GM23338 (cell line): ENCODE results near the gene IFNB1. TPM values are rescaled to one million over a fixed set of nuclear protein-coding genes. Genes with fewer than 3 reads are reported as not detected.

Source experiments
- polyA plus RNA-seq: library from polyadenylated mRNA; unstranded; fragments of >200 nt; fragmentation: Nextera tagmentation; extraction: Ambion mirVana; gene quantifications from 2 replicates; pipeline ENCODE4 v1.2.1, GENCODE V29; 2016
- small RNA-seq: library from RNA; depleted of rRNA; stranded (forward); fragments of <200 nt; gene quantifications from one replicate; pipeline ENCODE3, GENCODE V24; 2014; ENCODE audit warnings: low replicate concordance
- total RNA-seq: library from RNA; depleted of rRNA; stranded (reverse); fragments of >200 nt; shearing (Covaris generic); gene quantifications from 2 replicates; pipeline ENCODE4 v1.2.3, GENCODE V29; 2014; rRNA removed

The IFNB1 gene
- total and polyA plus RNA-seq, 2 experiments from 2014 or later = not detected

Small RNA genes within 50 kb of the gene (small RNA-seq; reads per million reads assigned to genes)
- not detected for gene IFNWP4

Other genes starting within 250 kb of the IFNB1 start
- 2.2 and 2.5 TPM in 2 replicates for gene HACD4, start 46.3 kb downstream of the IFNB1 start, total RNA-seq
- gene HACD4, start 46.3 kb downstream of the IFNB1 start, polyA plus RNA-seq = 1.3 and 1.7 TPM in 2 replicates
- gene IFNW1, start 63.9 kb upstream of the IFNB1 start, total RNA-seq = not detected in 2 replicates
- gene IFNW1, start 63.9 kb upstream of the IFNB1 start, polyA plus RNA-seq = not detected in 2 replicates
- gene IFNA21, start 88.7 kb upstream of the IFNB1 start, total RNA-seq = not detected in 2 replicates
- not detected in 2 replicates for gene IFNA21, start 88.7 kb upstream of the IFNB1 start, polyA plus RNA-seq
- not detected in 2 replicates for gene IFNA4, start 109.6 kb upstream of the IFNB1 start, total RNA-seq
- gene IFNA4, start 109.6 kb upstream of the IFNB1 start, polyA plus RNA-seq = not detected in 2 replicates
- gene IFNA7, start 124.3 kb upstream of the IFNB1 start, total RNA-seq = not detected in 2 replicates
- not detected in 2 replicates for gene IFNA7, start 124.3 kb upstream of the IFNB1 start, polyA plus RNA-seq
- gene IFNA10, start 129.2 kb upstream of the IFNB1 start, total RNA-seq = not detected in 2 replicates
- gene IFNA10, start 129.2 kb upstream of the IFNB1 start, polyA plus RNA-seq = not detected in 2 replicates
- gene IFNA16, start 139.4 kb upstream of the IFNB1 start, total RNA-seq = not detected in 2 replicates
- not detected in 2 replicates for gene IFNA16, start 139.4 kb upstream of the IFNB1 start, polyA plus RNA-seq
- gene IFNA17, start 150.3 kb upstream of the IFNB1 start, total RNA-seq = not detected in 2 replicates
- gene IFNA17, start 150.3 kb upstream of the IFNB1 start, polyA plus RNA-seq = not detected in 2 replicates
- not detected in 2 replicates for gene IFNA14, start 162.1 kb upstream of the IFNB1 start, total RNA-seq
- not detected in 2 replicates for gene IFNA14, start 162.1 kb upstream of the IFNB1 start, polyA plus RNA-seq
- gene IFNA5, start 227.4 kb upstream of the IFNB1 start, total RNA-seq = not detected in 2 replicates
- gene IFNA5, start 227.4 kb upstream of the IFNB1 start, polyA plus RNA-seq = not detected in 2 replicates